Measurements from ENCODE around the gene KRT76.

DNA sequence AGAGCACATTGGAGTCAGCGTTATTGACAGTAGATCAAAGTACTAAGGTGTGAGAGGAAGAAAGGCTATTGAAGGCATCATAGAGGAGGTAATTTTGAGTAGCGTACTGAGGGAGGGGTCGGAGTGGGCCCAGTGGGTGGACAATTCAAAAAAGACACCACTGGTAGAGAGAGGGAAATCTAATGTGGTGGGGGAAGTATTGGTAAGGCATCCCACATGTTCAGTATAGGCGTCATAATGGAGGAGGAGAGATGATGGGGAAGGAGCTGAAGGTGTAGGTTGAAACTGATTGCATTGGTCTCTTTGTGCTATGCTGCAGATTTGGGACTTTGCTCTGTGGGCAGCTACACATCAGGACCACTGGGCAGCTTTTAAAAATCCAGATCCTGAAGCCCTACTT is 50.1 kb downstream of the KRT76 start:
- TF ChIP-seq SP1 (IDR thresholded peaks at IDR 0.05) (no peak), FOXM1 (IDR thresholded peaks at IDR 0.05; ENCODE audit: borderline replicate concordance) (no peak), TARDBP (IDR thresholded peaks at IDR 0.05) (no peak), FOXK2 (IDR thresholded peaks at IDR 0.05) (no peak), CTBP1 (IDR thresholded peaks at IDR 0.05; ENCODE audit: borderline replicate concordance) (no peak), LEF1 (IDR thresholded peaks at IDR 0.05; ENCODE audit: borderline replicate concordance) (no peak), BHLHE40 (IDR thresholded peaks at IDR 0.05; ENCODE audit: borderline replicate concordance) (no peak)

Data from HEK293T (cell line).